Bronchial epithelial cell (primary cell): ENCODE measurements around the gene LRRC55. TPM values are rescaled to one million over a fixed set of nuclear protein-coding genes. Genes with fewer than 3 reads are reported as not detected.

Experiments used
- DNase-seq: peaks from one replicate; pipeline ENCODE4 v3.0.0-alpha.2; 2010; ENCODE audit warnings: low read depth
- FAIRE-seq: peaks from 2 replicates; lab custom pipeline; 2011; peaks lifted over from hg19 to GRCh38; lab: Jason Lieb, UNC
- H3K27me3 ChIP-seq: 2 replicates; pipeline ENCODE4 v1.5.1; 2011; ENCODE audit warnings: low read length; ENCODE audit not compliant: control insufficient read depth, insufficient read depth
- H3K36me3 ChIP-seq: 2 replicates; pipeline ENCODE4 v1.5.1; 2011; ENCODE audit warnings: low read length; ENCODE audit not compliant: control insufficient read depth, insufficient read depth
- H3K4me3 ChIP-seq: 2 replicates; pipeline ENCODE4 v1.5.1; 2011; ENCODE audit warnings: mild to moderate bottlenecking, low read depth, low read length, control low read depth
- CTCF ChIP-seq: IDR thresholded peaks from 2 replicates; pipeline ENCODE4 v1.5.1; 2011; ENCODE audit warnings: mild to moderate bottlenecking, moderate library complexity, low read length, control low read depth, inconsistent platforms; ENCODE audit not compliant: insufficient read depth, severe bottlenecking
- total RNA-seq: library from RNA; depleted of rRNA; stranded (reverse); fragments of >200 nt; gene quantifications from 2 replicates; pipeline ENCODE4 v1.2.1, GENCODE V29; 2014

LRRC55 gene
- not detected in 2 replicates for total RNA-seq

DNA sequence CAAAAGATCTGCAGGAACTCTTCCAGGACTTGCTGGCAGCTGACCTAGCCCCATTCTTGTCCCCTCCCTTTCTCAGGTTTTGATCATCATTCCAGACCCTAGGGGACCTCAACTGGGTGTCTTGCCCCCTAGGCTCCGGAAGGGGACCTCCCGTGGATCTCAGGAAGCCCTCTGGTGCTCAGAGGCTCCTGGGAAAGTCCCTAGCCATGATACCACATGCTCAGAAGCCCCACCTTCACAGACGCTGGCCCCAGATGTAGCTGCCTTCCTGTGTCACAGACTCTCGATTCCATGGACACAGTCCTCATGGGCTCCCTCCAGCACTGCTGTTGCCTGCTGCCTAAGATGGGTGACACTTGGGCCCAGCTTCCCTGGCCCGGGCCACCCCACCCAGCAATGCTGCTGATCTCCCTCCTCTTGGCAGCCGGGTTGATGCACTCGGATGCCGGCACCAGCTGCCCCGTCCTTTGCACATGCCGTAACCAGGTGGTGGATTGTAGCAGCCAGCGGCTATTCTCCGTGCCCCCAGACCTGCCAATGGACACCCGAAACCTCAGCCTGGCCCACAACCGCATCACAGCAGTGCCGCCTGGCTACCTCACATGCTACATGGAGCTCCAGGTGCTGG is at the start of gene LRRC55:
LRRC55 (plus strand) TSS at position 276 of the 628 bp plus-strand sequence; CDS start at position 346, 70 bp downstream.
- no peak for TF ChIP-seq CTCF

DNA sequence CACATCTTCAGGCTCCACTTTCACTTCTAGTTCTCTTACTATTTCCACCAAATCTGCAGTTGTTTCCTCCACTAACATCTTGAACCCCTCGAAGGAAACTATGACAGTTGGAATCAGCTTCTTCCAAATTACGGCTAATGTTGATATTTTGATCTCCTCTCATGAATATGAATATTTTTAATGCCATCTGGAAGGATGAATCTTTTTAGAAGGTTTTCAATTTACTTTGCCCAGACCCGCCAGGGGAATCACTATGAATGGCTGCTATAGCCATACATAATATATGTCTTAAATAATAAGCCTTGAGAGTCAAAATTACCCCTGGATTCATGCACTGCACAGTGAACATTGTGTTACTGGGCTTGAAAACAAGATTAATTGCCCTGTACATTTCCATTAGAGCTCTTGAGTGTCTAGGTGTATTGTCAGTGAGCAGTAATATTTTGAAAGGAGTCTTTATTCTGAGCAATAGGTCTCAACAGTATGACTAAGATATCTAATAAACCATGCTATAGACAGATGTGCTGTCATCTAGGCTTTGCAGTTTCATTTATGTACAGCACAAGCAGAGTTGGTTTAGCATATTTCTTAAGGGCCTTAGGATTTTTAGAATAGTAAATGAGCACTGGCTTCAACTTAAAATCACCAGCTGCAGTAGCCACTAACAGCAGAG is 48.3 kb upstream of the LRRC55 start:
- no peak for DNase-seq
- H3K27me3 ChIP-seq: peaks cover 2% of the 10 kb centered on the region
- FAIRE-seq: no peak
- no peak for TF ChIP-seq CTCF
- H3K36me3 ChIP-seq: no peaks in the 10 kb centered on the region
- no peak overlapping the region for H3K4me3 ChIP-seq

More for the DNA sequence above, at the start of gene LRRC55:
- Histone ChIP-seq H3K36me3 (no peaks in the 10 kb centered on the region), H3K27me3 (peaks cover 2% of the 10 kb centered on the region), H3K4me3 (no peak within 1 kb of the TSS)
- no peak for FAIRE-seq
- no peak for DNase-seq

DNA sequence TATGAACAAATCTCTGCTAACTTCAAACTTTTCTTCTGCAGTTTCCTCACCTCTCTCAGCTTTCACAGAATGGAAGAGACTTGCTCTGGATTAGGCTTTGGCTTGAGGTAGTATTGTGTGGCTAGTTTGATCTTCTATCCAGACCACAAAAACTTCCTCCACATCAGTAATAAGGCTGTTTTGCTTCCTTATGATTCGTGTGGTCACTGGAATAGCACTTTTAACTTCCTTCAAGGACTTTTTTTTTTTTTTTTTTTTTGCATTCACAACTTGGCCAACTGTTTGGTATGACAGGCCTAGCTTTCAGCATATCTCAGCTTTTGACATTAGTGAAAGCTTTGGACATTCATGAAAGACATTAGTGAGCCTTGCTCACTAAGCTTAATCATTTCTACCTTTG is 47.5 kb upstream of the LRRC55 start:
- Histone ChIP-seq H3K4me3 (no peak overlapping the region), H3K36me3 (no peaks in the 10 kb centered on the region), H3K27me3 (peaks cover 2% of the 10 kb centered on the region)
- FAIRE-seq (no peak), DNase-seq (no peak)
- no peak for TF ChIP-seq CTCF

DNA sequence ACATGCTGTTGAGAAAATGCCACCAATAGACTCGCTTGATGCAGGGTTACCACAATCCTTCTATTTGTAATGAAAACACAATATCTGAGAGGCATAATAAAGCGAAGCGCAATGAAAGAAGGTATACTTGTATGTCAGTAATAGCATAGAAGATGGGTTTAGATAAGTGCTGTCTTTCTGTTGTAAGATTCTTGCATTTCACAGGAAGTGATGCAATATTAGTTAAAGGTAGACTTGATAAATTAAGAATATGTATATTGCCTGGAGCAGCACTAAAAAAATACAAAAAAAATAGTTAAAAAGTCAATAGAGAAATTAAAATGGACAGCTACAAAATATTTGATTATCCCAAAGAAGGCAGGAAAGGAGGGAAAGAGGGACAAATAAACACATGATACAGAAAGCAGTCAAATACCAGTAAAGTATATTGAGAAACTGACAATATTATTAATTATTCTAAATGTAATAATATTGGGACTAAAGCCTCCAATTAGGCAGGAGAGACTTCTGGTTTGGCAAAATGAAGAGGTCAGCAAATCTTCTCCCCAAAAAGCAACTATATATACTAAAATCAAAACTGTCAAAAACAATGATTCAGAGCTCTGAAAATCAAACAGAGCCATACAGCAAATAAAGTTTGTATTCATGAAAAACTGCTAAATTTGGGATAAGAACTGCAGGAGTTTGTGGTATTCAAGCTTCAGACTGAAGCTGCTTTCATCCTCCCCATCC is 46.6 kb upstream of the LRRC55 start:
- no peak for TF ChIP-seq CTCF
- DNase-seq (no peak), FAIRE-seq (no peak)
- H3K27me3 ChIP-seq: no peaks in the 10 kb centered on the region
- no peaks in the 10 kb centered on the region for H3K36me3 ChIP-seq
- no peak overlapping the region for H3K4me3 ChIP-seq

DNA sequence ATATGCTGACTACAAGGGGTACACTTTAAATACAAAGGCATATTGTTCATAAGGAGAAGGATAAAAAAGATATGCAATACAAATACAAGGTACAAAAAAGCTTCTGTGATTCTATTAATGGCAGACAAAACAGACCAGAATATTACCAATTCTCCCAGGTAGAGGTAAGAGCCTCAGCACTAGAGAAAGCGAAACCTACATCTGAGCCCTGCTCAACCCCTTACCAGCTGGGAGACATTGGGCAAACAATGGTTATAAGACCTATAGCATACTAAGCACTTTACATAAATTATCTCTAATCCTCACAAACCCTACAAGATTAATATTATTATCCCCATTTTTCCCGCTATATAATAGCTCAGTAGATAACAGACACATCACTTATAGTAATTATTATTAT is 41.2 kb upstream of the LRRC55 start:
- no peak overlapping the region for H3K4me3 ChIP-seq
- DNase-seq (no peak), FAIRE-seq (no peak)
- no peaks in the 10 kb centered on the region for H3K27me3 ChIP-seq
- H3K36me3 ChIP-seq: no peaks in the 10 kb centered on the region
- no peak for TF ChIP-seq CTCF
